KMS-11 (cell line): ENCODE measurements around the gene CCDC175.

Experiments used
- H2AFZ ChIP-seq: fragments of 200-600 bp; sonication (generic); 2 replicates; pipeline ENCODE4 v1.6.1; 2016; ENCODE audit warnings: antibody characterized with exemption, mixed run types, low read depth
- H3K27ac ChIP-seq: fragments of 200-600 bp; sonication (generic); 2 replicates; pipeline ENCODE4 v1.6.1; 2016; ENCODE audit warnings: mild to moderate bottlenecking, mixed run types
- H3K27me3 ChIP-seq: fragments of 200-600 bp; sonication (generic); 2 replicates; pipeline ENCODE4 v1.6.1; 2017; ENCODE audit warnings: mild to moderate bottlenecking, low read depth, mixed run types, moderate library complexity; ENCODE audit not compliant: insufficient read depth
- H3K36me3 ChIP-seq: fragments of 200-600 bp; sonication (generic); 2 replicates; pipeline ENCODE4 v1.6.1; 2017; ENCODE audit warnings: mild to moderate bottlenecking, mixed run types; ENCODE audit not compliant: insufficient read depth
- H3K4me1 ChIP-seq: fragments of 200-600 bp; sonication (generic); 2 replicates; pipeline ENCODE4 v1.6.1; 2016; ENCODE audit warnings: mild to moderate bottlenecking, low read depth, mixed run types; ENCODE audit not compliant: poor library complexity, severe bottlenecking
- H3K4me2 ChIP-seq: fragments of 200-600 bp; sonication (generic); 2 replicates; pipeline ENCODE4 v1.7.0; 2016; ENCODE audit warnings: mild to moderate bottlenecking, mixed run types
- H3K4me3 ChIP-seq: fragments of 200-600 bp; sonication (generic); IDR thresholded peaks from 2 replicates; pipeline ENCODE4 v1.6.1; 2017; ENCODE audit warnings: low read depth, low read length, mixed read lengths; ENCODE audit not compliant: insufficient read depth
- H3K79me2 ChIP-seq: fragments of 200-600 bp; sonication (generic); 2 replicates; pipeline ENCODE4 v1.6.1; 2016; ENCODE audit warnings: low read depth, mixed run types; ENCODE audit not compliant: insufficient read depth
- H3K9ac ChIP-seq: fragments of 200-600 bp; sonication (generic); 2 replicates; pipeline ENCODE4 v1.6.1; 2016; ENCODE audit warnings: mild to moderate bottlenecking, mixed run types
- H4K20me1 ChIP-seq: fragments of 200-600 bp; sonication (generic); 2 replicates; pipeline ENCODE4 v1.6.1; 2016; ENCODE audit warnings: mild to moderate bottlenecking, mixed run types; ENCODE audit not compliant: insufficient read depth
- CTCF ChIP-seq: fragments of 200-600 bp; sonication (generic); conservative IDR thresholded peaks from 2 replicates; pipeline ENCODE4 v1.6.1; 2017; ENCODE audit warnings: low read depth, mild to moderate bottlenecking, antibody characterized with exemption, low read length, moderate library complexity, mixed read lengths

The CCDC175 gene

GRCh38 chr14:59511916-59512575 is 64.6 kb downstream of the CCDC175 start:
- H3K9ac ChIP-seq, result no peak overlapping the region
- H3K4me2 ChIP-seq, result no peak overlapping the region
- H4K20me1 ChIP-seq, result no peaks in the 10 kb centered on the region
- H3K36me3 ChIP-seq, result no peaks in the 10 kb centered on the region
- H3K27me3 ChIP-seq, result no peaks in the 10 kb centered on the region
- no peak overlapping the region for H3K4me3 ChIP-seq
- no peaks in the 10 kb centered on the region for H3K79me2 ChIP-seq
- H3K4me1 ChIP-seq, result no peaks in the 10 kb centered on the region
- peak; percentile 28; the same call in 1 of the 2 replicates for TF ChIP-seq CTCF
- H2AFZ ChIP-seq, result no peak overlapping the region
- no peak overlapping the region for H3K27ac ChIP-seq

GRCh38 chr14:59510966-59511365 is 65.6 kb downstream of the CCDC175 start:
- H2AFZ ChIP-seq, result no peak overlapping the region
- no peak overlapping the region for H3K9ac ChIP-seq
- no peaks in the 10 kb centered on the region for H3K36me3 ChIP-seq
- no peak overlapping the region for H3K4me2 ChIP-seq
- TF ChIP-seq CTCF, result no peak
- H3K79me2 ChIP-seq, result no peaks in the 10 kb centered on the region
- H3K27ac ChIP-seq, result no peak overlapping the region
- no peaks in the 10 kb centered on the region for H3K4me1 ChIP-seq
- H4K20me1 ChIP-seq, result no peaks in the 10 kb centered on the region
- H3K27me3 ChIP-seq, result no peaks in the 10 kb centered on the region
- no peak overlapping the region for H3K4me3 ChIP-seq

GRCh38 chr14:59510001-59510400 is 66.6 kb downstream of the CCDC175 start:
- Histone ChIP-seq H3K4me2 (no peak overlapping the region), H4K20me1 (no peaks in the 10 kb centered on the region), H3K79me2 (no peaks in the 10 kb centered on the region), H3K36me3 (no peaks in the 10 kb centered on the region), H3K27ac (no peak overlapping the region), H3K9ac (no peak overlapping the region), H2AFZ (no peak overlapping the region), H3K4me1 (no peaks in the 10 kb centered on the region), H3K27me3 (no peaks in the 10 kb centered on the region), H3K4me3 (no peak overlapping the region)
- no peak for TF ChIP-seq CTCF

GRCh38 chr14:59509101-59509500 is 67.5 kb downstream of the CCDC175 start:
- H4K20me1 ChIP-seq, result no peaks in the 10 kb centered on the region
- H3K4me1 ChIP-seq, result no peaks in the 10 kb centered on the region
- no peak for TF ChIP-seq CTCF
- no peak overlapping the region for H3K4me3 ChIP-seq
- H3K27me3 ChIP-seq, result no peaks in the 10 kb centered on the region
- no peaks in the 10 kb centered on the region for H3K36me3 ChIP-seq
- no peak overlapping the region for H2AFZ ChIP-seq
- no peaks in the 10 kb centered on the region for H3K79me2 ChIP-seq
- H3K27ac ChIP-seq, result no peak overlapping the region
- no peak overlapping the region for H3K9ac ChIP-seq
- H3K4me2 ChIP-seq, result no peak overlapping the region
